ENCODE measurements around the gene TCF4. TPM values are rescaled to one million over a fixed set of nuclear protein-coding genes. Genes with fewer than 3 reads are reported as not detected.

The TCF4 gene
- total RNA-seq, 1 donor from 2014 or later: 115 TPM

DNA sequence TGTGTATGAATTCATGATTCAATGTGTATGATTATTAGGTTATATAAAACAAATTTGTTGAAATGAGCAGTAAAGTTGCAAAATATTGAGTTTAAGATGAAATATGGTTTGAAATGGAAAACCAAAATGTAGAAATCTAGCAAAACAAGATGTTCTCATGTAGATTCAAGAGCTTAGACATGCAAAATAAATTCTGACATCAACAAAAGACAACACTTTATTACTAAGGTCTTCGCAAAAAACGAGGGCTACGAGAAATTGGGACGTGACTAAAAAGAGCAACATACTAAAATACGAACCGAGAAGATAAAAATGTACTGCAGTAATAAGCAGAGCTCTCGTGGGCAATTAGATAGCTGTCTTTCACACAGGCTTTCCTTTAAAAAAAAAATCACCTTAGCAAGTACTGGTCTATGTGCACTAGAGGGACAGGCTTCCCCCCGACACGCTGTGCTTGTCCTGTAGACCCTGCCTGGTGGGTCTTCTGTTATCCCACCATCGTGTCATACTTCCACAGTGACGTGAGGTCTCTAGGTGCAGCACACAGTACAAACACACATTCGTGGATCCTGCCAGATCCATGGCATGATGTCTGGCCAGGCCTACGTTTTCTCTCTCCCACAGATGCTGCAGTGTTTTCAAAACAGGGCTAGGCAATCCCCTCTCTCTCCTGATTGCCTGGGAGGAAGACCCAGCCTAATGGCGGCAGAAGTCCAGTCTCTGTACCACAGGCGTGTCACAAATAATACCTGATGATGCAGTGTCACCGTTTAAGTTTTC, 240.8 kb downstream of the TCF4 start:
- H3K9me3 ChIP-seq (ENCODE audit: insufficient read depth, low read depth, low read length): no peaks in the 10 kb centered on the region
- Mint-ChIP-seq H3K27ac (ENCODE audit: unreplicated experiment) (no peak overlapping the region), H3K27me3 (ENCODE audit: low read depth, unreplicated experiment) (no peaks in the 10 kb centered on the region), H3K4me3 (ENCODE audit: unreplicated experiment) (no peak overlapping the region), H3K36me3 (ENCODE audit: low read depth, unreplicated experiment) (peaks cover 7% of the 10 kb centered on the region), H3K4me1 (ENCODE audit: low read depth, unreplicated experiment) (peaks cover 26% of the 10 kb centered on the region), H3K9me3 (ENCODE audit: unreplicated experiment) (no peaks in the 10 kb centered on the region)
- FAIRE-seq: no peak
- H3K36me3 ChIP-seq (ENCODE audit: insufficient read depth, low read length): no peaks in the 10 kb centered on the region
- H4K20me1 ChIP-seq (ENCODE audit: insufficient read depth, low read length): no peaks in the 10 kb centered on the region
- no peak overlapping the region for H3K27ac ChIP-seq (ENCODE audit: low read depth, low read length)
- H3K27me3 ChIP-seq (ENCODE audit: insufficient read depth, low read length): no peaks in the 10 kb centered on the region
- no peak for DNase-seq (ENCODE audit: low read depth)
- H3K4me3 ChIP-seq (ENCODE audit: insufficient read depth, low read depth, low read length): no peak overlapping the region
- no peak for TF ChIP-seq EZH2 (IDR thresholded peaks at IDR 0.05; ENCODE audit: insufficient read depth, low read length)
- TF ChIP-seq, protein P1, sequence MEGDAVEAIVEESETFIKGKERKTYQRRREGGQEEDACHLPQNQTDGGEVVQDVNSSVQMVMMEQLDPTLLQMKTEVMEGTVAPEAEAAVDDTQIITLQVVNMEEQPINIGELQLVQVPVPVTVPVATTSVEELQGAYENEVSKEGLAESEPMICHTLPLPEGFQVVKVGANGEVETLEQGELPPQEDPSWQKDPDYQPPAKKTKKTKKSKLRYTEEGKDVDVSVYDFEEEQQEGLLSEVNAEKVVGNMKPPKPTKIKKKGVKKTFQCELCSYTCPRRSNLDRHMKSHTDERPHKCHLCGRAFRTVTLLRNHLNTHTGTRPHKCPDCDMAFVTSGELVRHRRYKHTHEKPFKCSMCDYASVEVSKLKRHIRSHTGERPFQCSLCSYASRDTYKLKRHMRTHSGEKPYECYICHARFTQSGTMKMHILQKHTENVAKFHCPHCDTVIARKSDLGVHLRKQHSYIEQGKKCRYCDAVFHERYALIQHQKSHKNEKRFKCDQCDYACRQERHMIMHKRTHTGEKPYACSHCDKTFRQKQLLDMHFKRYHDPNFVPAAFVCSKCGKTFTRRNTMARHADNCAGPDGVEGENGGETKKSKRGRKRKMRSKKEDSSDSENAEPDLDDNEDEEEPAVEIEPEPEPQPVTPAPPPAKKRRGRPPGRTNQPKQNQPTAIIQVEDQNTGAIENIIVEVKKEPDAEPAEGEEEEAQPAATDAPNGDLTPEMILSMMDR (IDR thresholded peaks at IDR 0.05; ENCODE audit: insufficient read depth, low read depth, low read length): no peak
- no peak overlapping the region for H3K9ac ChIP-seq (ENCODE audit: low read length)
- H3K4me1 ChIP-seq (ENCODE audit: insufficient read depth, low read length): peaks cover 15% of the 10 kb centered on the region
- no peak overlapping the region for H2AFZ ChIP-seq (ENCODE audit: low read depth, low read length)
- H3K4me2 ChIP-seq (ENCODE audit: low read length): no peak overlapping the region
- peaks cover 11% of the 10 kb centered on the region for H3K79me2 ChIP-seq (ENCODE audit: insufficient read depth, low read length)

DNA sequence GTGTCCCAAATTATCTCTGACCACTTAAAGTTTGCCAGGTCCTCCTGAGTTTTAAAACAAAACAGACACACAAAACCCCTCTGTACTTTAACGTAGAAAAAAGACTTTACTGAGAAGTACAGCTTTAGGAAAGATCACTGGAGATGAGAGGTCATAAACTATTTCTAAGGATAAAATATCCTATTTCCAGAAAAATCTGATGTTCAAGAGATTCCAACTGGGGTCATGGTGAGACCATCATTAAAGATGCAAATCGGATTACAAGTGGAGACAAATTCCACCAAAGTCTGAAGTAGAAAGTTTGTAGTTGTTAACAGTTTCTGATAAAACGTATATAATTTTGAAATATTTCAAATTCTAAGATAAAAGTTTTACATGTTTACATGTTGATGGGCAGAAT, 241.6 kb downstream of the TCF4 start:
- Histone ChIP-seq H2AFZ (ENCODE audit: low read depth, low read length) (no peak overlapping the region), H3K4me1 (ENCODE audit: insufficient read depth, low read length) (peaks cover 8% of the 10 kb centered on the region), H4K20me1 (ENCODE audit: insufficient read depth, low read length) (no peaks in the 10 kb centered on the region), H3K79me2 (ENCODE audit: insufficient read depth, low read length) (peaks cover 10% of the 10 kb centered on the region), H3K9ac (ENCODE audit: low read length) (no peak overlapping the region), H3K4me3 (ENCODE audit: insufficient read depth, low read depth, low read length) (no peak overlapping the region), H3K27ac (ENCODE audit: low read depth, low read length) (no peak overlapping the region), H3K27me3 (ENCODE audit: insufficient read depth, low read length) (no peaks in the 10 kb centered on the region), H3K36me3 (ENCODE audit: insufficient read depth, low read length) (no peaks in the 10 kb centered on the region), H3K9me3 (ENCODE audit: insufficient read depth, low read depth, low read length) (no peaks in the 10 kb centered on the region), H3K4me2 (ENCODE audit: low read length) (no peak overlapping the region)
- no peak for FAIRE-seq
- no peak overlapping the region for H3K27ac Mint-ChIP-seq (ENCODE audit: unreplicated experiment)
- DNase-seq (ENCODE audit: low read depth): no peak
- peaks cover 21% of the 10 kb centered on the region for H3K4me1 Mint-ChIP-seq (ENCODE audit: low read depth, unreplicated experiment)
- peaks cover 7% of the 10 kb centered on the region for H3K36me3 Mint-ChIP-seq (ENCODE audit: low read depth, unreplicated experiment)
- no peaks in the 10 kb centered on the region for H3K27me3 Mint-ChIP-seq (ENCODE audit: low read depth, unreplicated experiment)
- no peak overlapping the region for H3K4me3 Mint-ChIP-seq (ENCODE audit: unreplicated experiment)
- H3K9me3 Mint-ChIP-seq (ENCODE audit: unreplicated experiment): no peaks in the 10 kb centered on the region
- TF ChIP-seq, protein P1 (IDR thresholded peaks at IDR 0.05; ENCODE audit: insufficient read depth, low read depth, low read length): no peak
- no peak for TF ChIP-seq EZH2 (IDR thresholded peaks at IDR 0.05; ENCODE audit: insufficient read depth, low read length)
